Gastrocnemius medialis (tissue), 4 donors: ENCODE results near the gene TP63.

Experiments
- CTCF ChIP-seq, 5 experiments: fragments of 450-650 bp in 3 of 5; fragments of 200-600 bp in 2 of 5; sonication (generic) in 2 of 5; IDR thresholded peaks in 4 of 5; conservative IDR thresholded peaks in 1 of 5; 1 replicate in 4 of 5; 2 replicates in 1 of 5; pipeline ENCODE4 v1.5.1; 2016 to 2019; ENCODE audit warnings: antibody characterized with exemption in 5 of 5, mild to moderate bottlenecking in 3 of 5, moderate library complexity in 3 of 5
- POLR2A ChIP-seq, 2 donors: fragments of 450-650 bp; IDR thresholded peaks; one replicate each; pipeline ENCODE4 v1.6.1; 2017; ENCODE audit warnings: antibody characterized with exemption in 2 of 2, mild to moderate bottlenecking in 2 of 2, moderate library complexity in 2 of 2

GRCh38 chr3:189728915-189729314 lies 97.7 kb downstream of the TP63 start:
- no peak for TF ChIP-seq CTCF (IDR thresholded peaks at IDR 0.05 in 4 of 5, conservative IDR thresholded peaks at IDR 0.05 in 1 of 5)
- TF ChIP-seq POLR2A (IDR thresholded peaks at IDR 0.05): no peak
